Astrocyte (in vitro differentiated cells and primary cell): Measurements from ENCODE around the gene SGCE. TPM values are rescaled to one million over a fixed set of nuclear protein-coding genes. Genes with fewer than 3 reads are reported as not detected.

Source experiments
- DNase-seq: peaks from one replicate; pipeline ENCODE4 v3.0.0-alpha.2; 2010; ENCODE audit warnings: low read depth
- FAIRE-seq: peaks from 2 replicates; lab custom pipeline; 2011; peaks lifted over from hg19 to GRCh38; lab: Jason Lieb, UNC
- H2AFZ ChIP-seq: 2 replicates; pipeline ENCODE4 v1.6.0; 2012; ENCODE audit warnings: low read depth, low read length, inconsistent platforms
- H3K27ac ChIP-seq: 2 replicates; pipeline ENCODE4 v1.5.1; 2011; ENCODE audit warnings: low read depth, low read length, inconsistent platforms
- H3K27me3 ChIP-seq: 2 replicates; pipeline ENCODE4 v1.6.0; 2011; ENCODE audit warnings: low read length, inconsistent platforms; ENCODE audit not compliant: insufficient read depth
- H3K36me3 ChIP-seq: 2 replicates; pipeline ENCODE4 v1.5.1; 2011; ENCODE audit warnings: low read length, inconsistent platforms; ENCODE audit not compliant: insufficient read depth
- H3K4me1 ChIP-seq: 2 replicates; pipeline ENCODE4 v1.5.1; 2011; ENCODE audit warnings: low read length, inconsistent platforms; ENCODE audit not compliant: insufficient read depth
- H3K4me2 ChIP-seq: 2 replicates; pipeline ENCODE4 v1.6.0; 2012; ENCODE audit warnings: low read length, inconsistent platforms
- H3K4me3 ChIP-seq: 2 replicates; pipeline ENCODE4 v1.5.1; 2011; ENCODE audit warnings: low read depth, mild to moderate bottlenecking, low read length, inconsistent platforms; ENCODE audit not compliant: insufficient read depth
- H3K79me2 ChIP-seq: 2 replicates; pipeline ENCODE4 v1.6.0; 2012; ENCODE audit warnings: mild to moderate bottlenecking, low read length, inconsistent platforms; ENCODE audit not compliant: insufficient read depth
- H3K9ac ChIP-seq: 2 replicates; pipeline ENCODE4 v1.6.0; 2012; ENCODE audit warnings: mild to moderate bottlenecking, low read length, inconsistent platforms
- H3K9me3 ChIP-seq: 2 replicates; pipeline ENCODE4 v1.5.1; 2012; ENCODE audit warnings: low read depth, mild to moderate bottlenecking, low read length, inconsistent platforms; ENCODE audit not compliant: insufficient read depth
- H4K20me1 ChIP-seq: 2 replicates; pipeline ENCODE4 v1.6.0; 2012; ENCODE audit warnings: low read length, inconsistent platforms; ENCODE audit not compliant: insufficient read depth
- H3K27ac Mint-ChIP-seq: one replicate; pipeline ENCODE4 v1.8.0; 2021; ENCODE audit warnings: mild to moderate bottlenecking, mixed read lengths; ENCODE audit not compliant: unreplicated experiment
- H3K27me3 Mint-ChIP-seq: one replicate; pipeline ENCODE4 v1.8.0; 2021; ENCODE audit warnings: low read depth, mixed read lengths; ENCODE audit not compliant: unreplicated experiment
- H3K36me3 Mint-ChIP-seq: one replicate; pipeline ENCODE4 v1.8.0; 2021; ENCODE audit warnings: low read depth, mixed read lengths; ENCODE audit not compliant: unreplicated experiment
- H3K4me1 Mint-ChIP-seq: one replicate; pipeline ENCODE4 v1.8.0; 2021; ENCODE audit warnings: low read depth, mixed read lengths; ENCODE audit not compliant: unreplicated experiment
- H3K4me3 Mint-ChIP-seq: one replicate; pipeline ENCODE4 v1.8.0; 2021; ENCODE audit warnings: mild to moderate bottlenecking, moderate library complexity, mixed read lengths; ENCODE audit not compliant: unreplicated experiment
- H3K9me3 Mint-ChIP-seq: one replicate; pipeline ENCODE4 v1.8.0; 2021; ENCODE audit warnings: mild to moderate bottlenecking, mixed read lengths; ENCODE audit not compliant: unreplicated experiment
- CTCF ChIP-seq: IDR thresholded peaks from 2 replicates; pipeline ENCODE4 v1.5.1; 2011; ENCODE audit warnings: low read depth, mild to moderate bottlenecking, inconsistent platforms, low read length, moderate library complexity; ENCODE audit not compliant: insufficient read depth
- EZH2 ChIP-seq: IDR thresholded peaks from 2 replicates; pipeline ENCODE4 v1.6.1; 2012; ENCODE audit warnings: mild to moderate bottlenecking, low read length, inconsistent platforms; ENCODE audit not compliant: insufficient read depth
- total RNA-seq: library from RNA; stranded (reverse); gene quantifications from 2 replicates; pipeline ENCODE4 v1.2.1, GENCODE V29; 2021

SGCE gene
- total RNA-seq, 1 donor from 2014 or later = 33.4 TPM

GRCh38 chr7:94639384-94639783, 16.5 kb downstream of the SGCE start:
- Mint-ChIP-seq H3K4me3 (no peak overlapping the region), H3K36me3 (peaks cover 3% of the 10 kb centered on the region), H3K27ac (no peak overlapping the region), H3K4me1 (peaks cover 11% of the 10 kb centered on the region), H3K9me3 (no peaks in the 10 kb centered on the region), H3K27me3 (no peaks in the 10 kb centered on the region)
- H3K79me2 ChIP-seq = no peaks in the 10 kb centered on the region
- no peak overlapping the region for H3K9ac ChIP-seq
- no peaks in the 10 kb centered on the region for H4K20me1 ChIP-seq
- DNase-seq (no peak), FAIRE-seq (no peak)
- no peak overlapping the region for H3K4me2 ChIP-seq
- no peak overlapping the region for H3K4me3 ChIP-seq
- TF ChIP-seq EZH2 (no peak), CTCF (no peak)
- no peak overlapping the region for H3K27ac ChIP-seq
- peaks cover 2% of the 10 kb centered on the region for H3K4me1 ChIP-seq
- no peak overlapping the region for H2AFZ ChIP-seq
- no peaks in the 10 kb centered on the region for H3K27me3 ChIP-seq
- no peaks in the 10 kb centered on the region for H3K36me3 ChIP-seq
- H3K9me3 ChIP-seq = no peaks in the 10 kb centered on the region

- TF ChIP-seq CTCF (no peak), EZH2 (no peak)
- Mint-ChIP-seq H3K4me3 (no peak overlapping the region), H3K36me3 (peaks cover 3% of the 10 kb centered on the region), H3K27ac (no peak overlapping the region), H3K27me3 (no peaks in the 10 kb centered on the region), H3K9me3 (no peaks in the 10 kb centered on the region), H3K4me1 (peaks cover 27% of the 10 kb centered on the region)
- Histone ChIP-seq H2AFZ (no peak overlapping the region), H3K36me3 (no peaks in the 10 kb centered on the region), H3K4me3 (no peak overlapping the region), H3K9me3 (no peaks in the 10 kb centered on the region), H3K4me2 (no peak overlapping the region), H3K27me3 (no peaks in the 10 kb centered on the region), H3K79me2 (peaks cover 9% of the 10 kb centered on the region), H3K9ac (no peak overlapping the region), H3K27ac (no peak overlapping the region), H4K20me1 (no peaks in the 10 kb centered on the region), H3K4me1 (peaks cover 17% of the 10 kb centered on the region)
- FAIRE-seq (no peak), DNase-seq (no peak)
These were observed 20.2 kb downstream of the SGCE start for GRCh38 chr7:94635687-94636086.

- H2AFZ ChIP-seq = no peak overlapping the region
- H3K4me3 Mint-ChIP-seq = no peak overlapping the region
- H3K4me1 ChIP-seq = peaks cover 17% of the 10 kb centered on the region
- H3K27me3 ChIP-seq = no peaks in the 10 kb centered on the region
- H3K9ac ChIP-seq = no peak overlapping the region
- no peaks in the 10 kb centered on the region for H3K9me3 ChIP-seq
- H3K27me3 Mint-ChIP-seq = no peaks in the 10 kb centered on the region
- peaks cover 14% of the 10 kb centered on the region for H3K79me2 ChIP-seq
- no peak for FAIRE-seq
- H4K20me1 ChIP-seq = no peaks in the 10 kb centered on the region
- no peaks in the 10 kb centered on the region for H3K9me3 Mint-ChIP-seq
- H3K27ac ChIP-seq = no peak overlapping the region
- TF ChIP-seq CTCF = no peak
- no peak for TF ChIP-seq EZH2
- H3K4me3 ChIP-seq = no peak overlapping the region
- H3K36me3 Mint-ChIP-seq = peaks cover 3% of the 10 kb centered on the region
- H3K4me1 Mint-ChIP-seq = peaks cover 29% of the 10 kb centered on the region
- no peak overlapping the region for H3K4me2 ChIP-seq
- no peak for DNase-seq
- no peak overlapping the region for H3K27ac Mint-ChIP-seq
- H3K36me3 ChIP-seq = no peaks in the 10 kb centered on the region
These were observed 21.4 kb downstream of the SGCE start for GRCh38 chr7:94634502-94634901.
